Measurements from ENCODE around the gene GDAP1L1.
"Not testable (repeated sequence)": the region's sequence is repeated elsewhere in the genome, so short reads cannot be mapped to it uniquely, and the experiment has no call there.

The GDAP1L1 gene

DNA sequence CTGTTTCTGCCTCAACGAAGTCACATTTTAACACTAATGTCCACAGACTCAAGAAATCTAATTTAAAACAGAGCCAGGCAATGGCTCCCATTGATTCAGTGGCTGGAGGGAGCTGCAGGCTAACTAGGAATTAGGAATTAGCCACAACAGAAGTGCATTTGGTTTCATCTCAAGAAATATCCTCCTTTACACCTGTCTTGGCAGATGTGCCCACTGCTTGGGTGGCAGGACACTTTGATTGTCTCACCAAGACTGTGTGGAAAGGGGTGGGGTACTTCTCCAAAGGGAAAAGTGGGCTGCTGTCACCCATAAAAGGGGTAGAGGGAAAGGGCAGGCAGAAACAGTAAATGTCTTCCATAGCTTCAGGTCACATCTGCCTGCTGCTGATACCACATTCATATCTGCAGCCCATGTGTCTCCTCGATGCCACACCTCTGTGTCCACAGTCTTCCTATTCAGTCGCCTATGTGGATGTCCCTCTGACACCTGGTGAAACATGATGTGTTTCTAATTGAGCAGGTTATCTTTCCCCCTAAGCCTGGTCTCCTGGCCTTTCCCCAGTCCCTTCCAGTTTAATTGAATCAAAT lies 25.6 kb upstream of the GDAP1L1 start:
- no peak for DNase-seq

GRCh38 chr20:44222027-44222426 lies 25.1 kb upstream of the GDAP1L1 start:
- no peak for DNase-seq

DNA sequence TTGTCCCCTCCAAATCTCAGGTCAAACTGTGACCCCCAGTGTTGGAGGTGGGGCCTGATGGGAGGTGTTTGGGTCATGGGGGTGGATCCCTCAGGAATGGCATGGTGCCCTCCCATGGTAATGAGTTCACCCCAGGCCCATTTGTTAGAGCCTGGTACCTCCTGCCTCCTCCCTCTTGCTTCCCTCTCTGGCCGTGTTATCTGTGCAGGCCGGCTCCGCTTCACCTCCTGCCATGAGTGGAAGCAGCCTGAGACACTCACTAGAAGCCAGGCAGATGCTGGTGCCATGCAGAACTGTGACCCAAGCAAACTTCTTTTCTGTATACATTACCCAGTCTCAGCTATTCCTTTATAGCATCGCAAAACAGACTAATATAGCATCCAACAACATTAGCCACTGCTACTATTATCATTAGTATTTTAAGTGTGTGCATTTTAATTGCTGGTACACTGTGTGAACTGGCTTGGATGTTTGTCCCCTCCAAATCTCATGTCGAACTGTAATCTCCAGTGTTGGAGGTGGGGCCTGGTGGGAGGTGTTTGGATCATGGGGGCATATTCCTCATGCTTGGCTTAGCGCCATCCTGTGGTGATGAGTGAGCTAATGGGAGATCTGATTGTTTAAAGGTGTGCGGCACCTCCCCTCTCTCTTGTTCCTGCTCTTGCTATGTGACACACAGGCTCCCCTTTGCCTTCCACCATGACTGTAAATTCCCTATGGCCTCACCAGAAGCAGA lies 24.3 kb upstream of the GDAP1L1 start:
- DNase-seq, result no peak

DNA sequence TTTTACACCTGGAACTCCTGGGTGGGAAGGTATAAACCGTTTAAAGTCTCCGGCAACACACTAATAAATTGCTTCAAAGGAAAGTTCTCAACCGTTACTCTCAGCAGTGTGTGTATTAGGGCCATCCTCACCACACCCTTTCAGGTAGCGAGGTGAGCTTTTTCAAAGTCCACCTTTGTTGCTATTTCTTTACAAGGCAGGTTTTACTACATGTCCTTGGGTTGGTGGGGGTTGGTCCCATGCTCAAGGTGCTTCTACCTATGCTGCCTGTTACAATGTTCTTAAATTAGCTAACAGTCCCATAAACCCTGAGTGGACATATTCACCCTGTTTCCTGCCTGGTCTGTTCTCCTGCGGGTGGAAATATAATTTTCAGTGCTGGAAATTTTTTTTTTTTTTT lies 23.4 kb upstream of the GDAP1L1 start:
- DNase-seq, result no peak

DNA sequence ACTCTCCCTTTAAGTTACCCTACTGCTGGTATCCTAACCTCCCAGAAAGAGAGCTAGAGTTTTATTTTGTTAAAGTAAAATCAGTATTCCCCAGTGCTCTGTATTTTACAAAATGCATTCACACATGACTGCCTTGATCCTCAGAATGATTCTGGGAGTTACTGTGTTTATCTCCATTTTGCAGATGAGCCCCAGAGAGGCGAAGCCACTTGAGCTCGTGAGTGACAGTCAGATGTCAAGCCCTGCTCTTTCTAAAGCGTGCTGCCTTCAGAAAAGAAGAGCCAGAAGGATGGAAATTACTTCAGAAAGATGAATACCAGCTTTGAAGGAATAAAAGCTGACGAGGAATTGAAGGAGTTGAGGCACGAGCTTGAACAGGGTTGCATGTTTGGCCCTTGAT lies 22.5 kb upstream of the GDAP1L1 start:
- no peak for DNase-seq

DNA sequence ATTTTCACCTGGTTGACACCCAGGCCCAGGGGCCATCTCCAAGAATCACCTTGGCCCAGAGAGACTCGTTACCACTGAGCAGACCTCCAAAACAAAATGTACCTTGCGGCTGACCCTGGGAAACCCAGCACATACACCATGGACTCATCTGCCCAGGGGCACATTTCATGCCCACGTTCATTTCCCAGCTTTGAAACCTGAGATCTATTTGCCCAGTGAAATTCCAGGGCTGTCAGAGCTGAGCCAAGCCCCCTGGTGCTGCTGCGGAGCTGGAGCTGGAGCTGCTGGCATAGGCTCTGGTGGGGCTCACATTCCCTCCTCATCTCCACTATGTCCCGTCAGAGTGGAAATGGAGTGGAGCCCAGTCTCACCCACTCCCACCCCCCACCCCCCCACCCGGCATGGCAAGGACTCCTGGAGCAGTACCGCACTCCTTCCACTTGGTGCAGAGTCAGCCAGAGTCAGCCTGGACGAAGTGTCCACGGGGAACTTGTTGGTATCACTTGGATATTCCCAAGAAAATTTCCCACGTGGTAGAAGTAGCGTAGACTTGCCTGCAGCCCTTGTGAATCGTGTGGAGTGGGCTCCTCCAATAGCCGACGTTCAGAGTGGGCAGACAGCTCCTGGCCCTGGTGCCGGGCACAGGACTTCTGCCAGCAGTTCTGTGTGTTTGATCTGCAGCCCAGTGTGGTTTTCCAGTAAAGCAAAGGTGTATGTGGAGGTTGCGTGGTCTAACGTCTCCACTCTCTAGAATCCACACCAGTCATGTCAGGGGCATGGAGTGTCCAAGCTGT lies 18.4 kb upstream of the GDAP1L1 start:
- DNase-seq, result no peak

DNA sequence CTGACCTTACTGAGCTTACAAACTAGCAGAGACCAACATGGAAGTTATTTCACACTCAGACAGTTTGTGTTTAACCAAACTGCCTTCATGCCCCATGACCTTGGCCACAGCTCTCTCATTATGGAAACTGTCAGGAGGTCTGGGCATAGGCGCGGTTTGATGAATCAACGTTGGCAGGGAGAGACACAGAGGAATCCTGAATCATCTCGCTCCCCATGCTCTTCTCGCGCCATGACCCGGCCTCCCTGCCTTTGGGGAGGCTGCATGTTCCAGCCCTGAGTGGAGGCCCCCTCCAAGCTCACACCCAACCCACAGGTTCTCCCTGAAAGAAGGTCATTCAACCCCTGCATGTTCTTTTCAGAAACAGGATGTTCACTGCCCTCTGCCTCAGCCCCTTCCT lies 15.9 kb upstream of the GDAP1L1 start:
- DNase-seq, result no peak

GRCh38 chr20:44231713-44232468 lies 15.2 kb upstream of the GDAP1L1 start:
- DNase-seq, result no peak

- not testable (repeated sequence) for DNase-seq
Observed at GRCh38 chr20:44232469-44232856, 14.6 kb upstream of the GDAP1L1 start.

DNA sequence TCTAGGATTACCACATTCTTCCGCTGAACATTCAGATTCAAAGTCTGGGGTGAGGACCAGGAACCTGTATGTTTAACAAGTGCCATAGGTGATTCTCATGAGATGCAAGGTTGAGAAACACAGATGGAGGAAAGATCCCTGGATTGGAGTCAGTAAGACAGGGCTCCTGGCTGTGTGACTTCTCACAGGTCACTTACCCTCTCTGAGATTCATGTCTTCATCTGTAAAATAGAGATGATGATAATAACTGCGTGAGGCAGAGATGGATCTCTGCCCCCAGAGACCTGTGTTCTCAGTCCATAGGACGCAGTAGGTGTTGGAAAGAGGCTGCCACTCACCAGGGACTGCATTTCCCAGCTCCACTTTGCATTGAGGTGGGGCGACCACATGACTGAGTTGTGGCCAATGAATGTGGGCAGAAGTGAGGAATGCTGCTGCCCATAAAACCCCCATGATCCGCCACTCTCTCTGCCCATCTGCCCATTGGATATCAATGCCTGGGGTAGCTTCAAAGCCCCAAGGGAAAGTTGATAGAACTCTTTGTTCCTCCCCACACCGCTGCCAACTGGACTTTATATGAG lies 13.6 kb upstream of the GDAP1L1 start:
- no peak for DNase-seq

DNA sequence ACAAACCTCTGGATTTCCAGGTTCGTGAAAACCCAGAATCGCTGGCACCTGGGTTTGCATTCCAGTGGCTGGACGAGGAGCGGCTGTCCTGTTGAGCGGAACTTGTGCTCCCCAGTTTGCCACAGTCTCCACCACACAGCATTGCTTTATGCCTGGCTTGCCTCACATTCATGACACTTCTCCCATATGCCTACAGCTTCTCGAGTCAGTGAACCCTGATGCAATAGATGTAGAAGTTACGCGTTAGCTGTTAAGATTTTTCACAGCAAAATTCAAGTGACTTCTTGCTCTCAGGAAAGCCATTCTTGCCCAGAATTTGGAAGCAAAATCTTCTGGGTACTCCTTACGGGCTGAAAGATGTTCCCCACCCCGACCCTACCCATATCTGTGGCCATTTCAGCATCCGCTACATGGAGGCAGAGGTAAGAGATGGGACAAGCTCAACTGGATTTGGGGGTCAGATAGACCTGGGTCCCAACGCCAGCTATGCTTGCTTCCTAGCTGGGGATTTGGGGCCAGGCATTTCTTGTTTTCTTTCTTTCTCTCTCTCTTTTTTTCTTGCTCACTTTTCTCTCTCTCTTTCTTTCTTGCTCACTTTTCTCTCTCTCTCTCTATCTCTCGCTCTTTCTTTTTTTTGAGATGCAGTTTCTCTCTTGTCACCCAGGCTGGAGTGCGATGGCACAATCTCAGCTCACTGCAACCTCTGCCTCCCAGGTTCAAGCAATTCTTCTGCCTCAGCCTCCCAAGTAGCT lies 12.4 kb upstream of the GDAP1L1 start:
- DNase-seq, result no peak

- DNase-seq, result no peak
Observed at GRCh38 chr20:44235702-44236101, 11.4 kb upstream of the GDAP1L1 start.

- not testable (repeated sequence) for DNase-seq
Observed at GRCh38 chr20:44236840-44237239, 10.3 kb upstream of the GDAP1L1 start.

DNA sequence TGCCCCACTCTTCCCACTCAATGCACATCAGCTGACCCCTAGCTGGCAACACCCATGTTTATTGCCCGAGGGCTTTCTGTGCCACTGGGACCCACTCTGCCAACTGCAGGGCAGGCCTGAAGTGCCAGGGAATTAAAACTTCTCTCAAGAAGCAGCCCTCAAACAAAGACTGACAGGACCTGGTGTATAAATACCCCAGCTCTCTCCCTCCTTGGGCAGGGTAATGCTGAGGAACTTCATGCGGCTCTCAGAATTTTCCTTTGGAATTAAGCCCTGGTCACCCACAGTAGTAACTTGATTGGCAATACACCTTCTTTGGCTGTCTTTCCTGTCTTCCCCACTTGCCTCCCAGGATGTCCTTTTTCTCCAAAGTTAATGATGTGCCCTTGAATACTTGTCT lies 5.3 kb upstream of the GDAP1L1 start:
- DNase-seq, result no peak

DNA sequence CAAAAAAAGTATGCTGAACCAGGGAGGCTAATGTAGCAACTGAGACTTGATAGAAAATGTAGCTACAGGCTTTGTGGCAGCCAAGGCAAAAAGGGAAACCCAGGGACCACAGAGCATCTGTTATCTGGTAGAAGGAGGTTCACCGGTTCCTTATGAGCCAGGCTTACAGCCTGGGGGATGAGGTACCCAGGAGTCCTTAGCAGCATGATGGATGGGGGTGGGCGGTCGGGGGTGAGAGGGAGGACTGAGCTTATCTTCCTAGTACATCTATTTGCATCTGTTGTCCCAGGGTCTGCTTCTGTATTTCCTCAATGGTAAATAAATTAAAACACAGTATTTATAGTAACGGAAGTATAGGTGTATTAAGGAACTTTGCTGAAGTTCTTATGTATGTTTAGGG lies 1.1 kb upstream of the GDAP1L1 start:
- no peak for DNase-seq

DNA sequence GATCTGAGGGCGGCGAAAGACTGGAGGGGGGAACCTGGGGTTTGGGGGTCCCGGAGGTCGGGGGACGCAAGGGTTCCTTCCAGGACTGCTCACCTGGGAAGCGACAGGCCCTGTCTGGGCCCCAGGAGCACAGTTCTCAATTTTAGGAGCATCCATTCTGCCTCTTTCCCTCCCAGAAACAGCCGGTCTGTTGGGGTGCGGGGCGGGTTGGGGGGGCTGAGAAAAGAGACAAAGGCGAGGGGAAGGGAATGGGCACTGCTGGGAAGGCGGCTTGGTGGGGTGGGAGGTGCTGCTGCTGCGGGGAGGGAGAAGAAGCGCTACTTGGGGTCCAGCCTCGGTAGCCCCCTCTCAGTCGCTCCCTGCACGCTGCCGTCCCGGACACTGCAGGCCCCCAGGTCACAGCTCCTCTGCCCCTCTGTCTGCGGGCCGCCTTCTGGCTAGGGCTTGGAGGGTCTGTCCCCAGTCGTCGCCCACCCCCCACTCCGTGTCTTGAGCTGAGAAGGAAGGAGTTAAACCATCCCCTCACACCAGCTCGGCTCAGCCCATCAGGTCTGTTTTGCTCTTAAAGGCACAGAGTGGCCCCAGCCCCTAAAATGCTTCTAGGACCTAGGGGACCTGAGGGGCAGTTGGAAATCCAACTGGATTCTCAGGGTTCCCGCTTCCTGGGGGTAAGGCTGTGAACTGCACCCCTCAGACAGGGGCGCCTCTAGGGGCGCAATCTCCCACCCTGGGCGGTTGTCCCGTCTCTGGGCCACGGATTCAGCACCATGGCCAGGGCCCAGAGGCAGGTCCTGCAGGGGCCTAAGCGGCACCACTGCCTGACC lies 690 bp downstream of the GDAP1L1 start:
- peak; percentile 9 for DNase-seq

- DNase-seq, result no peak
Observed at GRCh38 chr20:44248410-44248759, 1.3 kb downstream of the GDAP1L1 start.

DNA sequence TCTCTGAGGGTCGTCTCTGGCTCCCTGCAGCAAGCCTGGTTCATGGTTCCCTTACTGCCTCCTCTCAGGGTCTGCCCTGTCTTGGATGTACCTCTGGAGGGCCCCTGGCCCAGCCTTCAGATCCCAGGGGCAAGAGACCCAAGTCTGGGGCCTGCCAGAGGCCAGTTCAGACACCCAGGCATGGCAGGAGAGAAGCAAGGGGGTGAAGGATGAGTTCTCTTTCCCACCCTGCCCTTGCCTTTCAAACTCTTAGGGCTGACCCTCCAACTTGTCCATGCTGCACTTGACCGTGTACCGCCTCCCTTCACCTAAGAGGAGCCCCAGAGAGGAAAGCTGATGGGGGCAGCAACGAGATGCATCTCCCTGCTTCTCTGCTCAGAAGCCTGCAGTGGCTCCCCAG lies 4.2 kb downstream of the GDAP1L1 start:
- no peak for DNase-seq

GRCh38 chr20:44253528-44253927 lies 6.4 kb downstream of the GDAP1L1 start:
- DNase-seq, result no peak

DNA sequence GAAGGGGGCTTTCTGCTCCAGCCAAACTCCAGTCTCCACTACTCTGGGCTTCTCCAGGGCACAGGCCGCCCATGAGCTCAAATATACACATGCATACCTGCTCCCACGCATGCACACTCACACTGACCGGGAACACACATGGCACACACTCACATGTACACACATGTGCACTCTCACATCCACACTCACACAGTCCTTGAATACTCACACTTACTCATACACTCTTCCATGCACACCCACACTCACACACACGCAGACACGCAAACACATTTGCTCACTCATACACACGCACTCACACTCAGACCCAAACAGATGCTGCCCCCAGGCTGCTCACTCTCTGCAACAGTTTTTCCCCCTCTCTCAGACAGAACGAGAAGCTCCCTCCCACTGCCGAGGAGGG lies 7.0 kb downstream of the GDAP1L1 start:
- DNase-seq, result no peak

GRCh38 chr20:44255942-44256341 lies 8.8 kb downstream of the GDAP1L1 start:
- DNase-seq, result no peak

Data from stimulated activated CD4-positive, alpha-beta T cell treated with anti-CD3 and anti-CD28 coated beads, Interleukin-1b, Interleukin-23, amount 100 ng/mL, for 48 hours (primary cell).